22Rv1 (cell line): ENCODE measurements around the gene OR13C8.
"Not testable (repeated sequence)": the region's sequence is repeated elsewhere in the genome, so short reads cannot be mapped to it uniquely, and the experiment has no call there.

ENCODE experiments used
- H3K27ac ChIP-seq: fragments of 450-650 bp; 2 replicates; pipeline ENCODE4 v1.5.1; 2017
- CTCF ChIP-seq: fragments of 450-650 bp; IDR thresholded peaks from 2 replicates; pipeline ENCODE4 v1.5.1; 2017; ENCODE audit warnings: mild to moderate bottlenecking
- ZFX ChIP-seq: fragments of 450-650 bp; IDR thresholded peaks from 2 replicates; pipeline ENCODE4 v1.6.1; 2017; ENCODE audit warnings: antibody characterized with exemption, borderline replicate concordance

The OR13C8 gene

GRCh38 chr9:104568868-104569267 is at the start of gene OR13C8:
OR13C8 (plus strand) TSS chr9:104569168; CDS start chr9:104569168, 0 bp downstream.
- no peak within 1 kb of the TSS for H3K27ac ChIP-seq
- TF ChIP-seq ZFX (no peak), CTCF (no peak)

GRCh38 chr9:104520241-104520640 is 48.7 kb upstream of the OR13C8 start:
- not testable (repeated sequence) for H3K27ac ChIP-seq

GRCh38 chr9:104527109-104527508 is 41.9 kb upstream of the OR13C8 start, which contains the start of gene OR13C4:
OR13C4 (minus strand) TSS chr9:104527209; CDS start chr9:104527209, 0 bp downstream.
- no peak within 1 kb of the TSS for H3K27ac ChIP-seq
- TF ChIP-seq CTCF (no peak), ZFX (no peak)

- H3K27ac ChIP-seq, result no peak within 1 kb of the TSS
- TF ChIP-seq ZFX, result no peak
- TF ChIP-seq CTCF, result no peak
Measured at GRCh38 chr9:104536756-104537155, 32.2 kb upstream of the OR13C8 start, which contains the start of gene OR13C3. OR13C3 (minus strand) TSS chr9:104536856; CDS start chr9:104536723, 133 bp downstream.

- no peak overlapping the region for H3K27ac ChIP-seq
Measured at GRCh38 chr9:104539275-104539674, 29.7 kb upstream of the OR13C8 start.

GRCh38 chr9:104544644-104545043 is 24.3 kb upstream of the OR13C8 start:
- no peak overlapping the region for H3K27ac ChIP-seq
- TF ChIP-seq CTCF, result no peak
- TF ChIP-seq ZFX, result no peak

More at GRCh38 chr9:104539275-104539674, 29.7 kb upstream of the OR13C8 start:
- TF ChIP-seq ZFX (no peak), CTCF (no peak)

- H3K27ac ChIP-seq, result no peak overlapping the region
- TF ChIP-seq ZFX (no peak), CTCF (no peak)
Measured at GRCh38 chr9:104553261-104553660, 15.7 kb upstream of the OR13C8 start.

- no peak overlapping the region for H3K27ac ChIP-seq
- TF ChIP-seq ZFX (no peak), CTCF (no peak)
Measured at GRCh38 chr9:104555521-104555920, 13.4 kb upstream of the OR13C8 start.
